ENCODE data around the gene ZNF516.

The ZNF516 gene

DNA sequence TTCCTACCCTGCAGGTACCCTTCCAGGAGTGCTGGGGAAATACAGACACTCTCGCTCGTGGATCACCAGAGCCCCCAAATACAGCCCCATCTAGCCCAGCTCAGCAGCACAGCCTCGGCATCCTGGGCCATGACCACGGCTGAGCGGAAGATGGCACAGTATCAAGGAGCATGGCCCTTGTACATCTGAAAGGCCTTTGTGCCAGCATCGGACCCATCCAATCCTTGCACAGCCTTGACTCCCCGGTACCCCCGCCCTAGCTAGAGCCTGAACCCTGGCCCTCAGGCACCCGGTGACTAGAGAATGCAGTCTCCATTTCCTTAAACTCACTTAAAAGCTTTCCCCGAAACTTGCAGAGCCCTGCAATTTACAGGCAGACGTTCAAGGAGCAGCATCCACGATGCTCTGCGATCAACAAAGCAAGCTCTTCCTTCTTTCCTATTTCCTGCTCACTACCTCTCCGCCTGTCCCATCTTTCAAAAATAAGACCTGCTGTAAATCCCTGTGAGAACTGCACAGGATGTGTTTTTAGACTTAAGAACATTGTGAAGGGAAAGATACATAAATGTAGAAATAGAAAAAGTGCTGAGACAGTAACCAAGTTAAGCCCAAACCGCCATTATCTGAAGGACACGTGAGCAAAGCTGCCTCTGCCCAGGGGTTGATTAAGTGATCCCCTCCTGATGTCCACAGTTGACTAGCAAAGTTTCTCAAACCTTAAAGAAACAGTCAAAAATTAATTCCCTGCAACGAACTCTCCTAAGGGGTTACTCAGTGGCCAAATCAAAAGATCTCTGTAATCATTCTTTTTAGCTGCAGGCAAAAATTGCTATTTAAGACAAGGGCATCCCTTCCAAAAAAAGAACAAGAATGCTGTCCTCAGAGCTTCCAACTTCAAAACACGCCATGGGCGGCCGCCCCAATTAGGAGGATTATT lies 48.5 kb downstream of the ZNF516 start:
- TF ChIP-seq, protein P1, sequence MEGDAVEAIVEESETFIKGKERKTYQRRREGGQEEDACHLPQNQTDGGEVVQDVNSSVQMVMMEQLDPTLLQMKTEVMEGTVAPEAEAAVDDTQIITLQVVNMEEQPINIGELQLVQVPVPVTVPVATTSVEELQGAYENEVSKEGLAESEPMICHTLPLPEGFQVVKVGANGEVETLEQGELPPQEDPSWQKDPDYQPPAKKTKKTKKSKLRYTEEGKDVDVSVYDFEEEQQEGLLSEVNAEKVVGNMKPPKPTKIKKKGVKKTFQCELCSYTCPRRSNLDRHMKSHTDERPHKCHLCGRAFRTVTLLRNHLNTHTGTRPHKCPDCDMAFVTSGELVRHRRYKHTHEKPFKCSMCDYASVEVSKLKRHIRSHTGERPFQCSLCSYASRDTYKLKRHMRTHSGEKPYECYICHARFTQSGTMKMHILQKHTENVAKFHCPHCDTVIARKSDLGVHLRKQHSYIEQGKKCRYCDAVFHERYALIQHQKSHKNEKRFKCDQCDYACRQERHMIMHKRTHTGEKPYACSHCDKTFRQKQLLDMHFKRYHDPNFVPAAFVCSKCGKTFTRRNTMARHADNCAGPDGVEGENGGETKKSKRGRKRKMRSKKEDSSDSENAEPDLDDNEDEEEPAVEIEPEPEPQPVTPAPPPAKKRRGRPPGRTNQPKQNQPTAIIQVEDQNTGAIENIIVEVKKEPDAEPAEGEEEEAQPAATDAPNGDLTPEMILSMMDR (IDR thresholded peaks at IDR 0.05; ENCODE audit: low read depth, low read length) = no peak
- no peak for DNase-seq (ENCODE audit: extremely low read depth, low read depth)

DNA sequence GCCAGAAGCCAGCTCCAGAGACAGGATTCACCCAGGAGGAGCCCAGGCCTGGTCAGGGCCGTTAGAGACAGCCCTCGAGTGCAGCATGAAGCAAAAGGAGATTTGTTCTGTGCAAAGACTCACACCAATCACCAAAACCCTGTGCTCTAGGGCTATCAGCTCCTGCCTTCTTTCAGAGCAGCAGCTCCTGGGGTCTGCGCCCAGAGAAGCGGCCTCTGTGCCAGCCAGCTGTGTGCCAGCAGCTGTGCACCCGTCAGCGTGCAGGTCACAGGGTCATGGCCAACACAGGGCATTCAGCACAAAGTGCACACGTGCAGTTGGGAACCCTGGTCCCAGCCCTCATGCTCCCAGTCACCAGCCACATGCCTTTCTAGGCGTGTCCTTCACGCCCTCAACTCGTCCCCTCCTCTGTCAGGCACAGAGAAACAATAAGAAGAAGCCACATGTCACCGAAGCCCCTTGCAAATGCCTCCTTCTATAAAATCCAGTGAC lies 49.3 kb downstream of the ZNF516 start:
- TF ChIP-seq, protein P1 (IDR thresholded peaks at IDR 0.05; ENCODE audit: low read depth, low read length) = no peak
- no peak for DNase-seq (ENCODE audit: extremely low read depth, low read depth)

DNA sequence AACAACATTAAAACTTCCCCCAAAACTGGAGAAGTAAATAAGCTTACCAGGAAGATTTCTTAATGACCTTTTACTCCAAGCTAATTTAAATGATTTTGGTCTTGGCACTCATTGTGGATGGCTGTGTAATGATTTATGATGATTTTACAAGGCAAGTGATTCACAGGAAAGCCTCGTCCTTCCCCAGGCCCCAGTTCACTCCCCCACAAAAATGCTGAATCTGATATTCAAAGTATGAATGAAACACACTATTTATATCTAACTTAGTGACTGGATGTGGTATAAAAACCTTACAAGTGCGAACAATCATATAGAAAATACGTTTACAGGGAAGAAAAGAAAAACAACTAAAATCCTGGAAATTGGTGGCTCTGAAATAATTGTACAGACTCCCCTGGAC lies 49.8 kb downstream of the ZNF516 start:
- TF ChIP-seq, protein P1 (IDR thresholded peaks at IDR 0.05; ENCODE audit: low read depth, low read length) = no peak
- peak; percentile 53 for DNase-seq (ENCODE audit: extremely low read depth, low read depth)

DNA sequence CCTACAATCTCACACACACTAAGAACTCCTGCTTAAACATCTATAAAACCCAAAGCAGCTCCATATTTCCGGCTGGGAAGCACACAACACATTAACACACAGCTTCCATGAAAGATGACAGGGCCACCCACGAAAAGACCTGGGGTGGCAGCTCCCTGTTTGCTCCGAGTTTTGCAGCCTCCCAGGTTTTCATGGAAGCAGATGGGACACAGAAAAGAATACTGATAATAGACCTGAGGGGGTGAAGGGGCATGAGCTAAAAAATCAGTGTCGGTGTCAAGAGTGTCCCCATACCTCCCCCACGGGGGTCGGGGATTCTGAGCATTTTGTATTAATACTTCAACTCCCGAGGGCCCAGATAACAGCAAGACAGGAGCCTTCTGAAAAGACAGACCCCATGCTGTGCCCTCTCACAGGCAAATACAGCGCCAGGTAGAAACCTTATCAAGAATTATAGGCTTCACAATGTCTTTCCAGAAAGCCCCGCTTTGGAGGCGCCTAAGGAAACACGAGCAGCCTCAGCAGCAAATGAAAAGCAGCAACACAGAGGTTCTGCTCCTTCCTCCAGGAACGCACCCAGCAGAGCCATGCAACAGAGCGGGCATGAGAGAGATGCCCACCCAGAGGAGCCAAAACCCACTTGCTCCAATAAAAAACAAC lies 50.5 kb downstream of the ZNF516 start:
- DNase-seq (ENCODE audit: extremely low read depth, low read depth) = no peak
- TF ChIP-seq, protein P1 (IDR thresholded peaks at IDR 0.05; ENCODE audit: low read depth, low read length) = no peak

DNA sequence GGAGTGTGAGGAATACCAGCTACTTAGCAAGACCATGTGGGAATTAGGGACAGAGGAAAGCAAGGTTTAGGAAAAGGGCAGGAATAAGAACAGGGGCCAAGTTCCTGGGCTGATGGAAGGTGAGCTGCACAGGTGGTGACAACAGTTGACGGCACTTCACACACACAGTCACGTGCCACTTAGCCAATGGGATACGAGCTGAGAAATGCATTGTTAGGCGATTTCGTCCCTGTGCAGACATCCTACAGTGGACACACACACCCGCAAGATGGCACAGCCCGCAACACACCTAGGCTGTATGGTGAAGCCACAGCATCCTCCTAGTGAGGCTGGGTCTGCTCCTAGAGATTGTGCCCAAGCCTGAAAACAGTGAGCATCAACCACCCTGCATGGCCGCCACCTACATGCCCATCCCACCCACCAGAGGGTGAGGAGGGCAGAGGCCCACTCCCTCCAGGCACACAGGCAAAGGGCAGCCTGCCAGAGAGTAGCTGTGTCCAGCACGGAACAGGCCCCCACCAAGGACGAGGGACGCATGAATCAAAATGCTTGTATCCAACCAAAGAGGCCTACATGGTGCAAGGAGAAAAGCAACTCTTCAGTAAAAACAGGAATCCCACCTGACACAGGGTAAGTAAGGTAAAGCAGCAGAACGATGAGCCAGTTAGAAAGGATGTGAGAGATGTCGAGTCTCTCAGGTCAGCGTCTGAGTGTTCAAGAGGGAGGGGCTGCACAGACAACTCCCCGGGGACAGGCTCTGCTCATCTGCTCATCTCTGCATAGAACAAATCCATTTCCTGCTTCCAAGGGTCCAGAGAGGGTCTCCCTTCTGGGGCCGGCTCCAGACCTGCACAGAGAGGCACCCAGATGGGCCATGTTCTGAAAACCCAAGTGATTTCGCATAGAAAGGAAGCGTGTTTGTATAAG lies 51.3 kb downstream of the ZNF516 start:
- no peak for DNase-seq (ENCODE audit: extremely low read depth, low read depth)
- TF ChIP-seq, protein P1 (IDR thresholded peaks at IDR 0.05; ENCODE audit: low read depth, low read length) = no peak

DNA sequence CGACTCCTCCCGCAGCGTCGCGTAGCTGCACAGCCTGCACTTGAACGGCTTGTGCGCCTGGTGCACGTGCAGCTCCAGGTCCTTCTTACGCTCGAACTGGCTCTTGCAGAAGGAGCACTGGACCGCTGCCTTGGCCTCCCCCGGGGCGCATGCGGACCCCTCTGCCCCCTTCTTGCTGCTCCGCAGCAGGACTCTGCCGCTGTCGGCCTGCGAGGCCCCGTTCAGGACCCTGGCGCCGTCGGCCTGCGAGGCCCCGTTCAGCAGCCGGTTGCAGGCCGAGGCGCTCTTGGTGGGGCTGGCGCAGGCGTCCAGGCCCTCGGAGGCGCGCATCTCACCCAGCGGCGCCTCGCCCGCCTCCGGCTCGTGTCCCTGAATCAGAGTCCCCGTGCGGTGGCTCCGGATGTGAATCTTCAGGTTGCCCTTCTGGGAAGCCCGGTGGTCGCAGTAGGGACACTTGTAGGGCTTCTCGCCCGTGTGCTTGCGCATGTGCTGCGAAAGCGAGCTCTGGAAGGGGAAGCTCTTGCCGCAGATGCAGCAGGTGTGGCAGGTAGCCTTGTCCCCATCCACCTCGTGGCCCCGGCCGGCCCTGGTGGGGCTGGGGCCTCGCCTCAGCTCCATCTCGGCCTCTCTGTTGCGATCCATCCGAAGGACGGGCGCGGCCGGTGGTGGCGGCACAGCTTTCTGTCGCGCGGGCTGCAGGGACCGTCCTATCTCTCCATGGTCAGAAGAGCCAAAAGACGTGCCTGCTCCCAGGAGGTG lies 52.5 kb downstream of the ZNF516 start:
- no peak for DNase-seq (ENCODE audit: extremely low read depth, low read depth)
- TF ChIP-seq, protein P1 (IDR thresholded peaks at IDR 0.05; ENCODE audit: low read depth, low read length) = no peak

Data from AG09319 (cell line).